H1 (cell line): ENCODE measurements around the gene CCDC47. TPM values are rescaled to one million over a fixed set of nuclear protein-coding genes. Genes with fewer than 3 reads are reported as not detected.

Source experiments
- SIN3A ChIP-seq, 2 experiments: IDR thresholded peaks in 1 of 2; conservative IDR thresholded peaks in 1 of 2; 2 replicates each; pipeline ENCODE4 v1.6.1; 2011 to 2012; ENCODE audit warnings: low read length in 2 of 2, improper control_type of control experiment in 1 of 2, low read depth in 1 of 2, mild to moderate bottlenecking in 1 of 2
- SUZ12 ChIP-seq: fragments of 200-600 bp; sonication (generic); IDR thresholded peaks from 2 replicates; pipeline ENCODE4 v1.6.1; 2012; ENCODE audit warnings: mild to moderate bottlenecking, inconsistent platforms, low read length, moderate library complexity, mixed read lengths
- TAF1 ChIP-seq: IDR thresholded peaks from 2 replicates; pipeline ENCODE4 v1.6.1; 2011; ENCODE audit warnings: mild to moderate bottlenecking, low read depth, low read length
- polyA plus RNA-seq, 7 experiments: library from polyadenylated mRNA; depleted of rRNA in 3 of 7; stranded (reverse) in 5 of 7; unstranded in 2 of 7; fragments of >200 nt in 5 of 7; fragments of 200-250 nt in 2 of 7; gene quantifications; 1 replicate in 5 of 7; 2 replicates in 1 of 7; 4 replicates in 1 of 7; pipeline versions ENCODE4 v1.2.1 to v1.2.3, GENCODE V29; 2011 to 2013; ENCODE audit warnings: missing spikeins in 2 of 7, mixed read lengths in 2 of 7
- total RNA-seq: library from RNA; stranded (reverse); fragmentation: NEBNext Ultra II Directional; extraction: Animal tissue kit (Norgen Biotek cat#: 25700); gene quantifications from 2 replicates; pipeline ENCODE4 v1.2.1, GENCODE V29; 2021

The CCDC47 gene
- total and polyA plus RNA-seq, 2 of the 8 experiments (the other 6 are each of a cell fraction or from before 2014, with no cell fraction given): 21.2 to 83.1 TPM

DNA sequence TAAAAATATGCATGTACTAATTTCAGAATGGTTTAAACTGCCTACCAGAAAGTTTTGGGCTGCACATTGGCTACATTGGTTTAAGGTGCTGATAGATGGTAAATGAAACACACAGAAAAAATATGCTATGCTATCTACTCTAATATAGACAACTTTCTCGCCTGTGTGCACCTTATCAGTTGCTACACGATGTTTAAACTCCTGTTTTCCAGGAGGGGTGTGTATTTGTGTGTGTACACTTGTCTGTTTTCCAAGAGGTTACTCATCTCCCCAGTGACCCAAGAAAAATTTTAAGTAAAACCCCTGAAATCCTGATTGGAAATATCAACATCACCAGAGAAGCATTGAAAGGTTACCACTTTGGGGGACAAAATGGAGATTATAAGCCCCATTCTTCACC is 32.2 kb upstream of the CCDC47 start (continued):
- no peak for TF ChIP-seq SIN3A (conservative IDR thresholded peaks at IDR 0.05 in 1 of 2, IDR thresholded peaks at IDR 0.05 in 1 of 2; ENCODE audit: low read depth in 1 of 2, low read length in 2 of 2)
- no peak for TF ChIP-seq TAF1
- no peak for TF ChIP-seq SUZ12
